HG03045 (cell line): Measurements from ENCODE around the gene TGIF2.
"Not testable (repeated sequence)": the region's sequence is repeated elsewhere in the genome, so short reads cannot be mapped to it uniquely, and the experiment has no call there.

Experiments used
- ATAC-seq: cut with Tn5 transposase; IDR thresholded peaks from one replicate; pipeline ENCODE4 v1.9.1; 2021; ENCODE audit warnings: mild to moderate bottlenecking, moderate library complexity; ENCODE audit not compliant: unreplicated experiment

TGIF2 gene

GRCh38 chr20:36546111-36546736 is 27.2 kb upstream of the TGIF2 start:
- ATAC-seq: no peak

- ATAC-seq: no peak
These were observed 26.0 kb upstream of the TGIF2 start for GRCh38 chr20:36547186-36548005.

DNA sequence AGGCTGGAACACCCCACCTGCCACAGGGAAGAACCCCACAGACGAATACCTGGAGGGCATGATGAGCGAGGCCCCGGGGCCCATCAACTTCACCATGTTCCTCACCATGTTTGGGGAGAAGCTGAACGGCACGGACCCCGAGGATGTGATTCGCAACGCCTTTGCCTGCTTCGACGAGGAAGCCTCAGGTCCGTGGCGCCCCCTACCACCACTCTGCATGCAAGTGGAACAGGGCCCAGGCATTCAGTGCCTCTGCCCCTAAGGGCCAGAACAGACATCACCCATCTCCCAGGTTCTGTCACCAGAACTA is 25.4 kb upstream of the TGIF2 start:
- ATAC-seq: no peak

DNA sequence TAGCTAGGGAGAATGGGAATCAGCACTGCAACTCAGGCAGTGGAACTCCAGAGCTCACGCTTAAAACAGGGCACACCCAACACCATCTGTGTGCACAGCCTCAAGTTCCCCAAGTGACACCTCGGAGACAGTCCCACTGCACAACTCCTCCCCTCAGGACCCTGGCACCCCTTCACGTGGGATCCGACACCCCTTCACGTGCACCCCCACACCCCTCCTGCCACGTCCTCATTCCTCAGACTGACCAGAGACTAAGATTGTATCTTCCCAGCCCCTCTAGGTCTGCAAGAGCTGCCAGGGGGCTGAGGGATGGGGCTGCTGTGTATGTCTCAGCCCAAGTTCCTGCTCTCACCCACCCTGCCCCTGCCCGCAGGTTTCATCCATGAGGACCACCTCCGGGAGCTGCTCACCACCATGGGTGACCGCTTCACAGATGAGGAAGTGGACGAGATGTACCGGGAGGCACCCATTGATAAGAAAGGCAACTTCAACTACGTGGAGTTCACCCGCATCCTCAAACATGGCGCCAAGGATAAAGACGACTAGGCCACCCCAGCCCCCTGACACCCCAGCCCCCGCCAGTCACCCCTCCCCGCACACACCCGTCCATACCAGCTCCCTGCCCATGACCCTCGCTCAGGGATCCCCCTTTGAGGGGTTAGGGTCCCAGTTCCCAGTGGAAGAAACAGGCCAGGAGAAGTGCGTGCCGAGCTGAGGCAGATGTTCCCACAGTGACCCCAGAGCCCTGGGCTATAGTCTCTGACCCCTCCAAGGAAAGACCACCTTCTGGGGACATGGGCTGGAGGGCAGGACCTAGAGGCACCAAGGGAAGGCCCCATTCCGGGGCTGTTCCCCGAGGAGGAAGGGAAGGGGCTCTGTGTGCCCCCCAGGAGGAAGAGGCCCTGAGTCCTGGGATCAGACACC is 24.4 kb upstream of the TGIF2 start:
- no peak for ATAC-seq

GRCh38 chr20:36549628-36549941 is 23.8 kb upstream of the TGIF2 start:
- ATAC-seq: no peak

DNA sequence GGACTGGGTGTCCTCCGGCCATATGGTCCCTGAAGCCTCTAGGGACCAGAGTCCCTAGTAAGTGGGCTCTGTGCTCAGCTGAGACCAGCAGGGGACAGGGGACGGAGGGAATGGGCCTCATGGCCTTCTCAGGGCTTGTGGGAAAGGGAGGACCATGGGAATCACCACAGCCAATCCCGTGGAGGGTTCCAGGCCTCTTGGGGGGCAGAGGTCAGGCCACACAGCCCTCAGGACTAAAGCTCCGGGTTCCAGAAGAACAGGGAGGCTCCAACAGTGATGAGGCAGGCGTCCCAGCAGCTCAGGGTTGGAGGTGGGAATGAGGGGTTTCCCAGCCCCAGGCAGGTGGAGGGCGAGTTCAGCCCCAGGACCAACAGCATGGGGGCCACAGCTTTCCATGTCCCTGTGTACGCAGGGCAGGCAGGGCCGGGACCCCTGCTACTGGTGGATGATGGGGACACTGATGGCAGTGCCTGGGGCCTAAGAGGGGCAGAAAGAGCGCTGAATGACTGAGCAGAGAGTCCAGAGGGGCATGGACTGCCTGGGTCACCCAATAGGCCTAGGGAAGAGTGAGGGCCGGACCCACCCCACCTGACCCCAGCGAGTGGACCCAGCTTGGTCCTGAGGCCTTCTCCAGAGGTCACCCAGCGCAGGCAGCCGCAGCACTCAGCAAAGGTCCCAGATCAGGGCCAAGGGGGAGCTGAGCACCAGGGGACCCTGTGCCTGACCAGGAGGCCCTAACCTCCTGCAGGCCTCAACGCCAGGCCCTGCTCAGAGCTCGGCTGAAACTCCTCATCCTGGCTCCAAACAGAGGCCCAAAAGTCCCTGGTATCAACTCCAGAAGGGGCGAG is 23.2 kb upstream of the TGIF2 start:
- ATAC-seq: no peak

GRCh38 chr20:36550790-36551299 is 22.6 kb upstream of the TGIF2 start:
- ATAC-seq: no peak

DNA sequence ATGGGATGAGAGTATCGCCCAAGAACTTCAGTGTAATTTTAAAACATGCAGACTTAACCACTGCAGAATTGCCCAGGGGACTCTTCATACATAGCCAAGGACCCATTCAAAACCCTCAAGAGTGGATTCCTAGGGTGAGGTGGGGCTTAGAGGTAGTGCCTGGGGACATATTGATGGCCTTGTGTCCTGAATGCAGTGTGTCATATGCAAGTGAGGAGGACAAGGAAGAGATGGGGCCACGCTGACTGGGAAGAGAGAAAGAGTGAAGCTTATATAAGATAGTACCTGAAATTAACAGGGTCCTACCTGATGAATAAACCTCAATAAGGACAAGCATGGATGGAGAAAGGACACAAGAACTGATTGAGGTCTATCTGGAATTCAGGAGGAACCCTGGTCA is 18.1 kb upstream of the TGIF2 start:
- no peak for ATAC-seq

DNA sequence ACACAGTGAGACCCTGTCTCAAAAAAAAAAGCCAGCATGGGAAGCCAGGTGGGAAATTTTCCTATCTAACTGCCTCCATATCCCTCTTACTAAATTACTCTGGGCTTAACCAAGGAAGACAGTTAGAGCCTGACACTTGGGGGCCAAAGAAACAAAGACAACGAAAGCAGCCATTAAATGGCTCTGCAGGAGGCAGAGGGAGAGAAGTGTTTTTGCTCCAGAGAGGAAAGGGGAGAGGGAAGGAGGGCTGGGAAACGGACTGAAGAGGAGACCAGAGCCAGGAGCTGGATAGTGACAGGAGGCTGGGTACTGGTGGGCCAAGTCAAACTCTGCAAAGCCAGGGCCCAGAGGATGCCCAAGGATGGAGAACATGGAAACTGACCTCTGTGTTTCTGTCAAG is 10.7 kb upstream of the TGIF2 start:
- ATAC-seq: no peak

GRCh38 chr20:36563374-36563773 is 10.0 kb upstream of the TGIF2 start:
- ATAC-seq: no peak

GRCh38 chr20:36564078-36564725 is 9.2 kb upstream of the TGIF2 start:
- ATAC-seq: not testable (repeated sequence)

- not testable (repeated sequence) for ATAC-seq
These were observed 8.7 kb upstream of the TGIF2 start for GRCh38 chr20:36564726-36565121.

- no peak for ATAC-seq
These were observed 7.9 kb upstream of the TGIF2 start for GRCh38 chr20:36565520-36565919.

DNA sequence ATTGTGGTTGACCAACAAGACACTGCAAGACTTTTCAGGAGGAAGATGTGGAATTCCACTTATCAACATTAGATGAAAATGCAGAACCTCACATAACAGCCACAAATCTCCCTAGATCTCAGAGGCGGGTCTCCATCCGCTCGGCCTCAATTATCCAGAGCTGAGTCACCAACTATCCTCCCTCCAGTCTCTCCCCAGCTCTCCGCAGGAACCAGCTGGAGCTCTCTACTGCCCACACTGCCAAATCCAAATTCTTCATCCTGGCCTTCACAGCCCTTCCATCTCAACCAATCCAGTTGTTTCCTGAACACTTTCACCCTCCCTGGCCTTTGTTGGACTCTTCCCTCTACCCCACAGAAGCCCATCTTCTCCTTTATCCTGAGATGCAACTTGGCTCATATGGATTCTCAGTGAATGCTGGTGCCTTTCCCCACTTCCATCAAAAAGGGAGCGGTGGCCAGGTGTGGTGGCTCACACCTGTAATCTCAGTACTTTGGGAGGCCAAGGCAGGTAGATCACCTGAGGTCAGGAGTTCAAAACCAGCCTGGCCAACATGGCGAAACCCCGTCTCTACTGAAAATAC is 3.5 kb upstream of the TGIF2 start:
- no peak for ATAC-seq

- no peak for ATAC-seq
These were observed 1.6 kb upstream of the TGIF2 start for GRCh38 chr20:36571564-36572504.

- ATAC-seq: peak; percentile 11
These were observed 695 bp upstream of the TGIF2 start for GRCh38 chr20:36572701-36573102.

- ATAC-seq: no peak
These were observed 485 bp downstream of the TGIF2 start for GRCh38 chr20:36573798-36574365.

GRCh38 chr20:36574366-36575135 is 1.2 kb downstream of the TGIF2 start:
- no peak for ATAC-seq
